ENCODE results near the gene GFY.
"Not testable (repeated sequence)": the region's sequence is repeated elsewhere in the genome, so short reads cannot be mapped to it uniquely, and the experiment has no call there.

The GFY gene

DNA sequence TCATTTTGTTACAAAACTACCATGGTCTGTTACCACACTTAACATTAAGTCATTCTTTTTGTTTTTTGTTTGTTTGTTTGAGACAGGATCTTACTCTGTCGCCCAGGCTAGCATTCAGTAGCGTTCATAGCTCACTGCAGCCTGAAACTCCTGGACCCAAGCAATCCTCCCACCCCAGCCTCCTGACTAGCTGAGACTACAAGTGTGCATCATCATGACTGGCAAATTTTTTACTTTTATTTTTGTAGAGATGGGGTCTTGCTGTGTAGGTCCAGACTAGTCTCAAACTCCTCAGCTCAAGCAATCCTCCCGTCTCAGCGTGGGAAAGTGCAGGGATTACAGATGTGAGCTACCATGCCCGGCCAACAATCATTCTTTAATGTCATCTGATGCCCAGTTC is 31.1 kb downstream of the GFY start:
- CTCF ChIA-PET = interaction anchor here (0.7 to 8.0 kb wide), 2 partner anchors 15 to 223 kb away, joined by 3 to 72 read pairs; partner anchors contain the start of gene FLT3LG
- no peak for DNase-seq (ENCODE audit: extremely low spot score)
- POLR2A ChIA-PET = interaction anchor here (0.8 kb wide), 1 partner anchor 22 kb away, joined by 3 read pairs; no protein-coding TSS in a partner anchor
- no peak for TF ChIP-seq CTCF (IDR thresholded peaks at IDR 0.05; ENCODE audit: control extremely low read depth, extremely low read depth, low read depth, missing control alignments)

- ChIA-PET CTCF (interaction anchor here (0.8 to 8.0 kb wide), 6 partner anchors 13 to 214 kb away, joined by 3 to 72 read pairs (median 4); partner anchors contain the start of gene FLT3LG), POLR2A (interaction anchor here (1.0 kb wide), 2 partner anchors 30 to 492 kb away, joined by 3 to 4 read pairs; no protein-coding TSS in a partner anchor)
- no peak for TF ChIP-seq CTCF (IDR thresholded peaks at IDR 0.05; ENCODE audit: control extremely low read depth, extremely low read depth, low read depth, missing control alignments)
- no peak for DNase-seq (ENCODE audit: extremely low spot score)
These were observed 33.3 kb downstream of the GFY start for GRCh38 chr19:49458567-49458903.

- ChIA-PET CTCF (interaction anchor here (1.5 to 8.0 kb wide), 2 partner anchors 12 to 214 kb away, joined by 3 to 72 read pairs; partner anchors contain the start of gene FLT3LG), POLR2A (no interaction called here)
- TF ChIP-seq CTCF (IDR thresholded peaks at IDR 0.05; ENCODE audit: control extremely low read depth, extremely low read depth, low read depth, missing control alignments) = no peak
- no peak for DNase-seq (ENCODE audit: extremely low spot score)
These were observed 34.2 kb downstream of the GFY start for GRCh38 chr19:49459388-49459787.

DNA sequence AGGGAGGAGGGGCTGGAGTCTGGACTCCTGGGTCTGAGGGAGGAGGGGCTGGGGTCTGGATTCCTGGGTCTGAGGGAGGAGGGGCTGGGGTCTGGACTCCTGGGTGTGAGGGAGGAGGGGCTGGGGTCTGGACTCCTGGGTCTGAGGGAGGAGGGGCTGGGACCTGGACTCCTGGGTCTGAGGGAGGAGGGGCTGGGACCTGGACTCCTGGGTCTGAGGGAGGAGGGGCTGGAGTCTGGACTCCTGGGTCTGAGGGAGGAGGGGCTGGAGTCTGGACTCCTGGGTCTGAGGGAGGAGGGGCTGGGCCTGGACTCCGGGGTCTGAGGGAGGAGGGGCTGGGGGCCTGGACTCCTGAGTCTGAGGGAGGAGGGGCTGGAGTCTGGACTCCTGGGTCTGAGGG is 35.9 kb downstream of the GFY start:
- CTCF ChIA-PET = interaction anchor here (8.0 kb wide), 1 partner anchor 10 kb away, joined by 72 read pairs; the partner anchor contains the start of gene FLT3LG
- POLR2A ChIA-PET; DNase-seq (ENCODE audit: extremely low spot score): not testable (repeated sequence)

- no peak for TF ChIP-seq CTCF (IDR thresholded peaks at IDR 0.05; ENCODE audit: control extremely low read depth, extremely low read depth, low read depth, missing control alignments)
- CTCF ChIA-PET = interaction anchor here (8.0 kb wide), 1 partner anchor 10 kb away, joined by 72 read pairs; the partner anchor contains the start of gene FLT3LG
- POLR2A ChIA-PET = no interaction called here
- DNase-seq (ENCODE audit: extremely low spot score) = no peak
These were observed 36.5 kb downstream of the GFY start for GRCh38 chr19:49461656-49462055.

GRCh38 chr19:49462492-49462891 is 37.3 kb downstream of the GFY start:
- ChIA-PET POLR2A (no interaction called here), CTCF (no interaction called here)
- no peak for DNase-seq (ENCODE audit: extremely low spot score)
- TF ChIP-seq CTCF (IDR thresholded peaks at IDR 0.05; ENCODE audit: control extremely low read depth, extremely low read depth, low read depth, missing control alignments) = no peak

DNA sequence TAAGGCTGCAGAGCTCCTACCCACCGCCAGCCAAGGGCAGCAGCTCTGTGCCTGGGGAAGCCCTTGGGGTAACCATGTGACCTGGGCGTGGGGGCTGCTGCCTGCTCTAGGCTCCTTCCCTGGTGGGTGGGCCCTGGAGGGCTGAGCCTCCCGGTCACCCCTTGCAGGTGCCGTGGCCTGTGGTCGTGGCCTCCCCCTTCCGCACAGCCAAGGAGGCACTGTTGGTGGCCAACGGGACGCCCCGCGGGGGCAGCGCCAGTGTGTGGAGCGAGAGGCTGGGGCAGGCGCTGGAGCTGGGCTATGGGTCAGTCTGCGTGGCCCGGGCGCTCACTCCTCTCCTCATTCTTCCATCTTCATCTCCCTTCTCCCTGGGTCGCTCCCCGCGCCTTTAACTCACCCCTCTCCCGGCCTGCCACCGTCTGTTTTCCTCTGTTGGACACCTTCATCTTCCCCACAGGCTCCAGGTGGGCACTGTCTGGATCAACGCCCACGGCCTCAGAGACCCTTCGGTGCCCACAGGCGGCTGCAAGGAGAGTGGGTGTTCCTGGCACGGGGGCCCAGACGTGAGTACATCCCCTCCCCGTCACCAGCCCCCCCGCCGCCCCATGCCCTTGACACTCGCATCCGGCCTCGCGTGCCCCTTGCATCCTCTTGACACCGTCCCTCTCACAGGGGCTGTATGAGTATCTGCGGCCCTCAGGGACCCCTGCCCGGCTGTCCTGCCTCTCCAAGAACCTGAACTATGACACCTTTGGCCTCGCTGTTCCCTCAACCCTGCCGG is 39.0 kb downstream of the GFY start:
- DNase-seq (ENCODE audit: extremely low spot score) = no peak
- ChIA-PET POLR2A (no interaction called here), CTCF (no interaction called here)
- no peak for TF ChIP-seq CTCF (IDR thresholded peaks at IDR 0.05; ENCODE audit: control extremely low read depth, extremely low read depth, low read depth, missing control alignments)
